HepG2 (cell line): ENCODE results near the gene OR10K1. TPM values are rescaled to one million over a fixed set of nuclear protein-coding genes. Genes with fewer than 3 reads are reported as not detected.
A peak's percentile ranks its signal among the peaks of the same experiment; 100 is the strongest.

Source experiments
- ATAC-seq: fragments of 200-7000 bp; cut with Tn5 transposase; 3 replicates; pipeline ENCODE4 v1.9.1; 2020; ENCODE audit warnings: mild to moderate bottlenecking, moderate library complexity
- BruUV-seq: library from RNA; stranded (reverse); fragments of 400-500 nt; replicated peaks from 2 replicates; lab custom pipeline; 2021; lab: Mats Ljungman, UMichigan
- CTCF ChIA-PET: fragments of 300-600 bp; formaldehyde crosslinking; extraction: SDS; loops from one replicate; lab custom pipeline; 2021; ENCODE audit warnings: low total read pairs, inconsistent platforms, low intra/inter-chr PET ratio; lab: Yijun Ruan, JAX
- POLR2A ChIA-PET: fragments of 350-600 bp; sonication (Branson Sonifier 250); formaldehyde crosslinking; loops from one replicate; lab custom pipeline; 2020; ENCODE audit warnings: antibody characterized with exemption, inconsistent platforms; lab: Yijun Ruan, JAX
- DNase-seq: peaks from one replicate; pipeline ENCODE4 v3.0.0-alpha.2; 2015; ENCODE audit warnings: low spot score
- FAIRE-seq: peaks from 3 replicates; lab custom pipeline; 2011; peaks lifted over from hg19 to GRCh38; lab: Jason Lieb, UNC
- H2AFZ ChIP-seq: one replicate; pipeline ENCODE4 v1.6.1; 2011; ENCODE audit warnings: low read length, inconsistent platforms
- H3K27ac ChIP-seq: fragments of 300-600 bp; 3 replicates; pipeline ENCODE4 v1.8.0; 2011; ENCODE audit warnings: mixed run types, mild to moderate bottlenecking, mixed read lengths, low read length, inconsistent platforms; ENCODE audit not compliant: insufficient read depth; ENCODE audit errors: extremely low read length
- H3K27me3 ChIP-seq, 2 experiments: fragments of 200-600 bp in 1 of 2; 2 replicates in 1 of 2; 3 replicates in 1 of 2; pipeline versions ENCODE4 v1.6.0 to v1.8.0; 2011; ENCODE audit warnings: low read length in 2 of 2, mild to moderate bottlenecking in 2 of 2, moderate library complexity in 2 of 2, inconsistent platforms in 1 of 2; ENCODE audit not compliant: insufficient read depth in 2 of 2, control insufficient read depth in 1 of 2
- H3K36me3 ChIP-seq, 2 experiments: fragments of 200-600 bp in 1 of 2; replicated peaks in 1 of 2; 2 replicates in 1 of 2; 3 replicates in 1 of 2; pipeline versions ENCODE4 v1.5.1 to v1.8.0; 2011; ENCODE audit warnings: low read length in 2 of 2, inconsistent platforms in 1 of 2; ENCODE audit not compliant: insufficient read depth in 2 of 2, control insufficient read depth in 1 of 2
- H3K4me1 ChIP-seq: 2 replicates; pipeline ENCODE4 v1.5.1; 2012; ENCODE audit warnings: low read length, inconsistent platforms; ENCODE audit not compliant: insufficient read depth
- H3K4me2 ChIP-seq: 2 replicates; pipeline ENCODE4 v1.6.0; 2011; ENCODE audit warnings: low read depth, low read length, inconsistent platforms
- H3K4me3 ChIP-seq, 3 experiments: fragments of 200-600 bp in 1 of 3; sonication (generic), shearing (Covaris generic) in 1 of 3; replicated peaks in 1 of 3; 2 replicates each; pipeline ENCODE4 v1.5.1; 2011 to 2016; ENCODE audit warnings: low read length in 3 of 3, inconsistent platforms in 2 of 3, low read depth in 2 of 3, mild to moderate bottlenecking in 2 of 3, control low read depth in 1 of 3, mixed read lengths in 1 of 3; ENCODE audit not compliant: insufficient read depth in 1 of 3
- H3K79me2 ChIP-seq: one replicate; pipeline ENCODE4 v1.6.1; 2011; ENCODE audit warnings: low read length, inconsistent platforms; ENCODE audit not compliant: insufficient read depth
- H3K9ac ChIP-seq: 2 replicates; pipeline ENCODE4 v1.6.0; 2011; ENCODE audit warnings: mild to moderate bottlenecking, low read depth, low read length, inconsistent platforms; ENCODE audit not compliant: insufficient read depth
- H3K9me3 ChIP-seq: 2 replicates; pipeline ENCODE4 v1.5.1; 2012; ENCODE audit warnings: mild to moderate bottlenecking, low read length
- H4K20me1 ChIP-seq: 2 replicates; pipeline ENCODE4 v1.6.0; 2011; ENCODE audit warnings: inconsistent platforms, mild to moderate bottlenecking, low read length, moderate library complexity; ENCODE audit not compliant: insufficient read depth
- JUND ChIP-seq: sonication (generic); formaldehyde crosslinking; IDR thresholded peaks from 2 replicates; pipeline ENCODE4 v1.8.0; 2022; ENCODE audit warnings: mild to moderate bottlenecking, missing genetic modification reagents
- KLF9 ChIP-seq: IDR thresholded peaks from 2 replicates; pipeline ENCODE4 v1.6.1; 2016; ENCODE audit warnings: low read depth
- STAG1 ChIP-seq: sonication (generic); formaldehyde crosslinking; IDR thresholded peaks from 2 replicates; pipeline ENCODE4 v1.4.0; 2020; ENCODE audit warnings: missing genetic modification reagents
- ZFP41 ChIP-seq: sonication (generic); formaldehyde crosslinking; IDR thresholded peaks from 2 replicates; pipeline ENCODE4 v1.4.0; 2020; ENCODE audit warnings: mild to moderate bottlenecking, missing genetic modification reagents, borderline replicate concordance
- ZNF143 ChIP-seq: sonication (generic); formaldehyde crosslinking; IDR thresholded peaks from 2 replicates; pipeline ENCODE4 v1.4.0; 2020; ENCODE audit warnings: missing genetic modification reagents
- ZNF430 ChIP-seq: sonication (generic); formaldehyde crosslinking; IDR thresholded peaks from 2 replicates; pipeline ENCODE4 v1.9.0; 2021; ENCODE audit warnings: mild to moderate bottlenecking, missing genetic modification reagents
- ZNF768 ChIP-seq: sonication (generic); formaldehyde crosslinking; IDR thresholded peaks from 2 replicates; pipeline ENCODE4 v1.4.0; 2020; ENCODE audit warnings: missing genetic modification reagents
- WGBS: methylation state at CpG from one replicate; pipeline ENCODE4 v1.1.6; 2017; ENCODE audit warnings: low lambda C conversion rate; 5-methylcytosine and 5-hydroxymethylcytosine counted together
- in situ Hi-C: cut with HindIII; loops from 2 replicates; pipeline ENCODE4 v1.10.0; 2017; ENCODE audit warnings: low pct_unique_long_range_greater_than_20kb; ENCODE audit not compliant: extremely low pct_ligation_motif_present
- intact Hi-C: fragments of 100-400 bp; cut with micrococcal nuclease; formaldehyde crosslinking; loops from one replicate; pipeline ENCODE4 v1.10.0; 2022; ENCODE audit not compliant: unreplicated experiment
- polyA plus RNA-seq, 8 experiments: library from polyadenylated mRNA; depleted of rRNA in 3 of 8; stranded (reverse) in 7 of 8; unstranded in 1 of 8; fragments of >200 nt; fragmentation: Illumina TruSeq in 4 of 8; extraction: Trizol in 4 of 8; gene quantifications; 2 replicates each; pipeline versions ENCODE4 v1.2.1 to v1.2.3, GENCODE V29; 2011 to 2016; ENCODE audit warnings: low read depth in 4 of 8, missing spikeins in 1 of 8, mixed read lengths in 1 of 8; ENCODE audit not compliant: insufficient read depth in 1 of 8
- total RNA-seq, 5 experiments: library from RNA; depleted of rRNA; stranded (reverse); fragments of >200 nt; fragmentation: Illumina TruSeq; extraction: Trizol; gene quantifications; 2 replicates each; pipeline ENCODE4 v1.2.3, GENCODE V29; 2016; ENCODE audit warnings: low read depth in 1 of 5
- TF ChIP-seq, protein P1 (sequence below): sonication (generic); formaldehyde crosslinking; IDR thresholded peaks from 2 replicates; pipeline ENCODE4 v1.5.0; 2020; ENCODE audit warnings: mild to moderate bottlenecking, missing genetic modification reagents, moderate library complexity

The OR10K1 gene
- total and polyA plus RNA-seq, 2 of the 13 experiments (the other 11 are each of a cell fraction or from before 2014, with no cell fraction given) = not detected

GRCh38 chr1:158506369-158506987, 44.8 kb downstream of the OR10K1 start:
- no peak for ATAC-seq
- Histone ChIP-seq H3K36me3 (no peaks in the 10 kb centered on the region), H3K79me2 (no peaks in the 10 kb centered on the region), H2AFZ (no peak overlapping the region), H3K4me3 (no peak overlapping the region), H3K9ac (no peak overlapping the region), H3K27ac (no peak overlapping the region), H3K4me2 (no peak overlapping the region), H3K9me3 (peaks cover 5% of the 10 kb centered on the region; the same call in 1 of the 2 replicates), H3K27me3 (no peaks in the 10 kb centered on the region), H4K20me1 (no peaks in the 10 kb centered on the region), H3K4me1 (no peaks in the 10 kb centered on the region)
- intact Hi-C loops = loop anchor here (2.0 kb wide), 1 partner anchor 492 kb away; no protein-coding TSS in a partner anchor
- no TSS peak for BruUV-seq
- in situ Hi-C loops = no loop called here
- WGBS = 0% methylated on average over 1 of the region's 1 CpG
- peak; percentile 1 for DNase-seq
- TF ChIP-seq STAG1 (CRISPR knock-in tag) = peak; percentile 30; the same call in 1 of the 2 replicates
- no peak for TF ChIP-seq ZNF143
- no peak for TF ChIP-seq JUND (CRISPR knock-in tag)
- TF ChIP-seq ZFP41 (CRISPR knock-in tag) = no peak
- no peak for TF ChIP-seq KLF9
- TF ChIP-seq, protein P1, sequence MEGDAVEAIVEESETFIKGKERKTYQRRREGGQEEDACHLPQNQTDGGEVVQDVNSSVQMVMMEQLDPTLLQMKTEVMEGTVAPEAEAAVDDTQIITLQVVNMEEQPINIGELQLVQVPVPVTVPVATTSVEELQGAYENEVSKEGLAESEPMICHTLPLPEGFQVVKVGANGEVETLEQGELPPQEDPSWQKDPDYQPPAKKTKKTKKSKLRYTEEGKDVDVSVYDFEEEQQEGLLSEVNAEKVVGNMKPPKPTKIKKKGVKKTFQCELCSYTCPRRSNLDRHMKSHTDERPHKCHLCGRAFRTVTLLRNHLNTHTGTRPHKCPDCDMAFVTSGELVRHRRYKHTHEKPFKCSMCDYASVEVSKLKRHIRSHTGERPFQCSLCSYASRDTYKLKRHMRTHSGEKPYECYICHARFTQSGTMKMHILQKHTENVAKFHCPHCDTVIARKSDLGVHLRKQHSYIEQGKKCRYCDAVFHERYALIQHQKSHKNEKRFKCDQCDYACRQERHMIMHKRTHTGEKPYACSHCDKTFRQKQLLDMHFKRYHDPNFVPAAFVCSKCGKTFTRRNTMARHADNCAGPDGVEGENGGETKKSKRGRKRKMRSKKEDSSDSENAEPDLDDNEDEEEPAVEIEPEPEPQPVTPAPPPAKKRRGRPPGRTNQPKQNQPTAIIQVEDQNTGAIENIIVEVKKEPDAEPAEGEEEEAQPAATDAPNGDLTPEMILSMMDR (CRISPR knock-in tag) = 0 out of 2 replicates have a peak, but pooled peaks have one; percentile 31
- no peak for TF ChIP-seq ZNF768 (CRISPR knock-in tag)
- TF ChIP-seq ZNF430 (CRISPR knock-in tag) = no peak
- FAIRE-seq = no peak
- ChIA-PET POLR2A (no interaction called here), CTCF (interaction anchor here (1.2 kb wide), 1 partner anchor 492 kb away, joined by 3 read pairs; no protein-coding TSS in a partner anchor)
